Vagina (tissue), 2 donors: ENCODE results near the gene RHOBTB3.

ENCODE experiments used
- CTCF ChIP-seq, 3 experiments: fragments of 450-650 bp in 2 of 3; fragments of 200-600 bp in 1 of 3; sonication (generic) in 1 of 3; IDR thresholded peaks; one replicate each; pipeline ENCODE4 v1.5.1; 2017 to 2019; ENCODE audit warnings: antibody characterized with exemption in 3 of 3, mild to moderate bottlenecking in 2 of 3, moderate library complexity in 2 of 3
- POLR2A ChIP-seq, 2 donors: fragments of 450-650 bp; IDR thresholded peaks; one replicate each; pipeline ENCODE4 v1.6.1; 2017; ENCODE audit warnings: antibody characterized with exemption in 2 of 2, mild to moderate bottlenecking in 2 of 2, moderate library complexity in 2 of 2
- POLR2AphosphoS5 ChIP-seq, 2 donors: sonication (generic); formaldehyde crosslinking; IDR thresholded peaks; one replicate each; pipeline ENCODE4 v1.9.0; 2017; ENCODE audit warnings: antibody characterized with exemption in 2 of 2, mild to moderate bottlenecking in 2 of 2, low read depth in 1 of 2; ENCODE audit not compliant: insufficient read depth in 1 of 2

GRCh38 chr5:95832664-95833063, 101.5 kb downstream of the RHOBTB3 start:
- no peak for TF ChIP-seq CTCF (IDR thresholded peaks at IDR 0.05)
- TF ChIP-seq POLR2A (IDR thresholded peaks at IDR 0.05), result no peak
- TF ChIP-seq POLR2AphosphoS5 (IDR thresholded peaks at IDR 0.05; ENCODE audit: insufficient read depth in 1 of 2, low read depth in 1 of 2), result no peak
